H1 (cell line): ENCODE measurements around the gene MLLT6. TPM values are rescaled to one million over a fixed set of nuclear protein-coding genes. Genes with fewer than 3 reads are reported as not detected.

Experiments used
- CTCF ChIA-PET: fragments of 300-600 bp; sonication (Branson Sonifier 250); formaldehyde crosslinking; loops from one replicate; lab custom pipeline; 2021; ENCODE audit not compliant: partially characterized antibody; lab: Charles Lee
- POLR2A ChIA-PET: fragments of 300-600 bp; sonication (Branson Sonifier 250); formaldehyde crosslinking; loops from one replicate; lab custom pipeline; 2021; ENCODE audit warnings: inconsistent platforms; ENCODE audit not compliant: partially characterized antibody; lab: Charles Lee
- DNase-seq, 2 experiments: peaks; one replicate each; pipeline versions ENCODE4 v3.0.0 to v3.0.0-alpha.2; 2010 to 2022; ENCODE audit warnings: low spot score in 2 of 2, low read depth in 1 of 2, mixed read lengths in 1 of 2
- FAIRE-seq: peaks from 2 replicates; lab custom pipeline; 2011; peaks lifted over from hg19 to GRCh38; lab: Jason Lieb, UNC
- H2AFZ ChIP-seq: 2 replicates; pipeline ENCODE4 v1.8.1; 2012; ENCODE audit warnings: low read length, inconsistent platforms
- H2AK5ac ChIP-seq: 2 replicates; pipeline ENCODE4 v1.6.1; 2013; ENCODE audit warnings: low read depth, low read length
- H2BK120ac ChIP-seq: replicated peaks from 2 replicates; pipeline ENCODE3; 2013; ENCODE audit warnings: low read depth, low read length, inconsistent platforms
- H2BK12ac ChIP-seq: 2 replicates; pipeline ENCODE4 v1.6.1; 2013; ENCODE audit warnings: low read depth, low read length
- H2BK15ac ChIP-seq: 2 replicates; pipeline ENCODE4 v1.6.1; 2013; ENCODE audit warnings: low read length
- H2BK20ac ChIP-seq: 2 replicates; pipeline ENCODE4 v1.6.1; 2013; ENCODE audit warnings: low read length
- H2BK5ac ChIP-seq: 2 replicates; pipeline ENCODE4 v1.6.1; 2013; ENCODE audit warnings: low read depth, low read length
- H3K14ac ChIP-seq: 2 replicates; pipeline ENCODE4 v1.6.1; 2013; ENCODE audit warnings: inconsistent platforms; ENCODE audit not compliant: insufficient read length
- H3K18ac ChIP-seq: 2 replicates; pipeline ENCODE4 v1.6.1; 2013; ENCODE audit warnings: low read length; ENCODE audit errors: extremely low read depth
- H3K23ac ChIP-seq: 2 replicates; pipeline ENCODE4 v1.6.1; 2013; ENCODE audit warnings: inconsistent platforms; ENCODE audit not compliant: insufficient read length
- H3K23me2 ChIP-seq: 2 replicates; pipeline ENCODE4 v1.6.1; 2013; ENCODE audit warnings: low read depth, low read length
- H3K27ac ChIP-seq: 2 replicates; pipeline ENCODE4 v1.6.1; 2011; ENCODE audit warnings: low read depth, low read length, inconsistent platforms
- H3K27me3 ChIP-seq, 4 experiments: replicated peaks in 1 of 4; 1 replicate in 1 of 4; 2 replicates in 3 of 4; pipeline versions ENCODE4 v1.6.1 to v1.8.1; 2011 to 2013; ENCODE audit warnings: low read length in 3 of 4, mild to moderate bottlenecking in 3 of 4, inconsistent platforms in 2 of 4, mixed read lengths in 2 of 4, moderate library complexity in 1 of 4; ENCODE audit not compliant: control insufficient read depth in 3 of 4, insufficient read depth in 3 of 4; ENCODE audit errors: extremely low read depth in 1 of 4
- H3K36me3 ChIP-seq, 4 experiments: 2 replicates each; pipeline versions ENCODE4 v1.6.1 to v1.8.1; 2011 to 2013; ENCODE audit warnings: mild to moderate bottlenecking in 4 of 4, low read length in 3 of 4, moderate library complexity in 2 of 4, control low read depth in 1 of 4, inconsistent platforms in 1 of 4; ENCODE audit not compliant: insufficient read depth in 4 of 4, control insufficient read depth in 2 of 4
- H3K4ac ChIP-seq: replicated peaks from 2 replicates; pipeline ENCODE3; 2013; ENCODE audit warnings: low read length, low read depth, mixed read lengths, inconsistent platforms; ENCODE audit not compliant: insufficient read length
- H3K4me1 ChIP-seq, 4 experiments: replicated peaks in 1 of 4; 1 replicate in 1 of 4; 2 replicates in 3 of 4; pipeline versions ENCODE4 v1.6.1 to v1.8.1; 2011 to 2013; ENCODE audit warnings: low read length in 3 of 4, inconsistent platforms in 2 of 4, mixed read lengths in 1 of 4; ENCODE audit not compliant: insufficient read depth in 4 of 4, control insufficient read depth in 3 of 4
- H3K4me2 ChIP-seq, 2 experiments: 2 replicates each; pipeline versions ENCODE4 v1.6.1 to v1.8.1; 2011 to 2013; ENCODE audit warnings: low read depth in 2 of 2, low read length in 2 of 2, control low read depth in 1 of 2, inconsistent platforms in 1 of 2, mild to moderate bottlenecking in 1 of 2; ENCODE audit not compliant: insufficient read depth in 1 of 2
- H3K4me3 ChIP-seq, 4 experiments: fragments of 200-600, 300-600 bp in 1 of 4; sonication (generic), shearing (Covaris generic), sonication (Bioruptor Twin) in 1 of 4; 2 replicates each; pipeline versions ENCODE4 v1.5.1 to v1.8.1; 2011 to 2016; ENCODE audit warnings: low read length in 4 of 4, low read depth in 3 of 4, control low read depth in 2 of 4, inconsistent platforms in 2 of 4, mild to moderate bottlenecking in 2 of 4, mixed read lengths in 1 of 4, moderate library complexity in 1 of 4; ENCODE audit not compliant: insufficient read depth in 2 of 4; ENCODE audit errors: extremely low read depth in 1 of 4
- H3K56ac ChIP-seq: replicated peaks from 2 replicates; pipeline ENCODE3; 2013; ENCODE audit warnings: low read depth, mild to moderate bottlenecking, mixed read lengths, low read length, inconsistent platforms; ENCODE audit not compliant: insufficient read length
- H3K79me1 ChIP-seq: 2 replicates; pipeline ENCODE4 v1.6.1; 2013; ENCODE audit warnings: low read depth, low read length, control low read depth
- H3K79me2 ChIP-seq, 2 experiments: 2 replicates each; pipeline versions ENCODE4 v1.6.1 to v1.8.1; 2012 to 2013; ENCODE audit warnings: low read length in 2 of 2, mild to moderate bottlenecking in 2 of 2, inconsistent platforms in 1 of 2; ENCODE audit not compliant: insufficient read depth in 2 of 2, control insufficient read depth in 1 of 2
- H3K9ac ChIP-seq, 4 experiments: replicated peaks in 1 of 4; 1 replicate in 1 of 4; 2 replicates in 3 of 4; pipeline versions ENCODE4 v1.6.1 to v1.8.1; 2011 to 2013; ENCODE audit warnings: low read depth in 3 of 4, low read length in 3 of 4, control low read depth in 2 of 4, mild to moderate bottlenecking in 2 of 4, moderate library complexity in 2 of 4, inconsistent platforms in 1 of 4; ENCODE audit errors: extremely low read depth in 1 of 4
- H3K9me3 ChIP-seq, 2 experiments: 2 replicates each; pipeline versions ENCODE4 v1.6.1 to v1.8.1; 2012 to 2013; ENCODE audit warnings: mild to moderate bottlenecking in 2 of 2, moderate library complexity in 2 of 2, control low read depth in 1 of 2, inconsistent platforms in 1 of 2, low read depth in 1 of 2, low read length in 1 of 2, mixed read lengths in 1 of 2; ENCODE audit not compliant: insufficient read depth in 2 of 2
- H4K20me1 ChIP-seq, 2 experiments: replicated peaks in 1 of 2; 2 replicates each; pipeline versions ENCODE3 to v1.8.1; 2011 to 2013; ENCODE audit warnings: inconsistent platforms in 2 of 2, low read length in 2 of 2, mild to moderate bottlenecking in 1 of 2; ENCODE audit not compliant: insufficient read depth in 2 of 2, control insufficient read depth in 1 of 2
- H4K5ac ChIP-seq: 2 replicates; pipeline ENCODE4 v1.6.1; 2013; ENCODE audit warnings: low read length, low read depth, mixed read lengths, inconsistent platforms; ENCODE audit not compliant: insufficient read length
- H4K8ac ChIP-seq: 2 replicates; pipeline ENCODE4 v1.8.0; 2013; ENCODE audit warnings: mild to moderate bottlenecking, moderate library complexity, low read length, inconsistent platforms; ENCODE audit not compliant: insufficient read depth; ENCODE audit errors: extremely low read depth
- H4K91ac ChIP-seq: replicated peaks from 2 replicates; pipeline ENCODE3; 2013; ENCODE audit warnings: low read length, mixed read lengths, inconsistent platforms; ENCODE audit not compliant: insufficient read length
- BACH1 ChIP-seq: IDR thresholded peaks from 2 replicates; pipeline ENCODE4 v1.6.1; 2012; ENCODE audit warnings: low read length, improper control_type of control experiment
- CBX8 ChIP-seq: fragments of 300-800, 300-1000 bp; sonication (generic); IDR thresholded peaks from 2 replicates; pipeline ENCODE4 v1.7.1; 2016; ENCODE audit warnings: low read depth, low read length, borderline replicate concordance
- CEBPB ChIP-seq: IDR thresholded peaks from 2 replicates; pipeline ENCODE4 v1.6.1; 2012; ENCODE audit warnings: low read depth, low read length
- EGR1 ChIP-seq: IDR thresholded peaks from 2 replicates; pipeline ENCODE4 v1.6.1; 2011; ENCODE audit warnings: low read depth, low read length, borderline replicate concordance
- NANOG ChIP-seq: IDR thresholded peaks from 2 replicates; pipeline ENCODE4 v1.6.1; 2011; ENCODE audit warnings: low read length, low read depth, mild to moderate bottlenecking, inconsistent platforms; ENCODE audit not compliant: insufficient read depth, poor library complexity, severe bottlenecking
- NRF1 ChIP-seq: IDR thresholded peaks from 2 replicates; pipeline ENCODE4 v1.6.1; 2011; ENCODE audit warnings: mild to moderate bottlenecking, low read depth, low read length, improper control_type of control experiment
- POLR2A ChIP-seq, 2 experiments: IDR thresholded peaks; 1 replicate in 1 of 2; 2 replicates in 1 of 2; pipeline ENCODE4 v1.6.1; 2011; ENCODE audit warnings: low read depth in 2 of 2, low read length in 2 of 2, mild to moderate bottlenecking in 2 of 2; ENCODE audit errors: control extremely low read depth in 1 of 2
- RBBP5 ChIP-seq: IDR thresholded peaks from 2 replicates; pipeline ENCODE4 v1.7.1; 2012; ENCODE audit warnings: low read depth, mild to moderate bottlenecking, inconsistent platforms, low read length, moderate library complexity, borderline replicate concordance
- RFX5 ChIP-seq: IDR thresholded peaks from 2 replicates; pipeline ENCODE4 v1.6.1; 2011; ENCODE audit warnings: low read depth, low read length, improper control_type of control experiment, borderline replicate concordance
- SIN3A ChIP-seq, 2 experiments: IDR thresholded peaks in 1 of 2; conservative IDR thresholded peaks in 1 of 2; 2 replicates each; pipeline ENCODE4 v1.6.1; 2011 to 2012; ENCODE audit warnings: low read length in 2 of 2, improper control_type of control experiment in 1 of 2, low read depth in 1 of 2, mild to moderate bottlenecking in 1 of 2
- SP1 ChIP-seq: IDR thresholded peaks from 2 replicates; pipeline ENCODE4 v1.6.1; 2011; ENCODE audit warnings: low read depth, low read length
- WGBS, 2 experiments: shearing (Covaris generic) in 1 of 2; methylation state at CpG; one replicate each; pipeline versions ENCODE4 v1.1.6 to v1.1.7; 2013 to 2015; ENCODE audit warnings: low lambda C conversion rate in 2 of 2, mixed read lengths in 2 of 2, inconsistent platforms in 1 of 2, low coverage in 1 of 2, missing lambda C conversion rate in 1 of 2; ENCODE audit not compliant: insufficient replicate concordance in 2 of 2, insufficient coverage in 1 of 2, insufficient read length in 1 of 2; ENCODE audit errors: extremely low coverage in 1 of 2, missing lambda C conversion rate in 1 of 2; 5-methylcytosine and 5-hydroxymethylcytosine counted together
- polyA plus RNA-seq, 7 experiments: library from polyadenylated mRNA; depleted of rRNA in 3 of 7; stranded (reverse) in 5 of 7; unstranded in 2 of 7; fragments of >200 nt in 5 of 7; fragments of 200-250 nt in 2 of 7; gene quantifications; 1 replicate in 5 of 7; 2 replicates in 1 of 7; 4 replicates in 1 of 7; pipeline versions ENCODE4 v1.2.1 to v1.2.3, GENCODE V29; 2011 to 2013; ENCODE audit warnings: missing spikeins in 2 of 7, mixed read lengths in 2 of 7
- total RNA-seq: library from RNA; stranded (reverse); fragmentation: NEBNext Ultra II Directional; extraction: Animal tissue kit (Norgen Biotek cat#: 25700); gene quantifications from 2 replicates; pipeline ENCODE4 v1.2.1, GENCODE V29; 2021
- TF ChIP-seq, protein P1 (sequence below): IDR thresholded peaks from 2 replicates; pipeline ENCODE4 v1.6.1; 2012; ENCODE audit warnings: inconsistent platforms

Gene MLLT6
- total and polyA plus RNA-seq, 2 of the 8 experiments (the other 6 are each of a cell fraction or from before 2014, with no cell fraction given): 6.5 to 8.0 TPM

DNA sequence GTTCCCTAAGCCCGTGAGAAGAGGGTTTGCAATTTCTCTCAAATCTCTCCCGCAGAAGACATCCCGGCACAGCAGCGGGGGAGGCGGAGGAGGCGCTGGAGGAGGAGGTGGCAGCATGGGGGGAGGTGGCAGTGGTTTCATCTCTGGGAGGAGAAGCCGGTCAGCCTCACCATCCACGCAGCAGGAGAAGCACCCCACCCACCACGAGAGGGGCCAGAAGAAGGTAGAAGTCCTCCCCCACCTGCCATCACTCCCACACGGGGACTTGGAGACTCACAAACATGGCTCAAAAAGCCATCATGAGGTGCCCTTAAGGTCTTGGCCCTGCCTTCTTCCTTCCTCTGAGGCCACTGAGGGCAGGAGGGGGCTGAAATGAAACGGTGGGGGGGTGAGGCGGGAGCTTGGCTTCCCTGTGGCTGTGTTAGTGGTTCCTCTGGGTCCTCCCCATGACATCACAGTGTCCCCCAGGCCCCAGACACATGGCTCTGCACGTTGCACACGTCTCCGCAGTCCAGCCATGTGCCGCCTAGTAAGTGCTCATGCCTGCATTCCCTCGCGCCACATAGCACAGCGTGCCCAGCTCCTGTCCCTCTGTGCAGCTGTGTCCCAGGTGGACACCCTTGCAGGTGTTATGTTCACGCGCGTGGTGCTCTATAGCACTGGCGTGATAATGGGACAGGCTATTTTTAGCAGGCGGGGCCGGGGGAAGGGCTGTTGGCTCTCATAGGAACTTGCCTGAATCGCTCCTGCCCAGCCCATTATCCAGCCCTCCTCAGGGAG is 6.9 kb downstream of the MLLT6 start:
- H3K4me2 ChIP-seq: no peak overlapping the region
- H2BK5ac ChIP-seq: no peak overlapping the region; the same call in 1 of the 2 replicates
- ChIA-PET CTCF (interaction anchor here (1.0 to 2.3 kb wide), 3 partner anchors 15 to 105 kb away, joined by 3 to 7 read pairs (median 4); no protein-coding TSS in a partner anchor), POLR2A (interaction anchor here (1.0 to 2.3 kb wide), 4 partner anchors 17 to 142 kb away, joined by 3 to 10 read pairs (median 4); no protein-coding TSS in a partner anchor)
- no peak overlapping the region for H4K5ac ChIP-seq
- no peak overlapping the region for H2AK5ac ChIP-seq
- no peak overlapping the region for H3K9ac ChIP-seq
- H4K20me1 ChIP-seq: peaks cover 0 to 7% of the 10 kb centered on the region in 2 experiments
- no peak overlapping the region for H2BK20ac ChIP-seq
- H3K79me1 ChIP-seq: no peaks in the 10 kb centered on the region
- H3K4me3 ChIP-seq: no peak overlapping the region
- whole genome bisulfite sequencing, 2 experiments: 91% methylated on average over 22 of the region's 26 CpGs; no CpG with 5 or more reads in 1 of the 2 experiments
- H3K4me1 ChIP-seq: peaks cover 9 to 36% (median 25%) of the 10 kb centered on the region in 4 experiments
- no peak overlapping the region for H2AFZ ChIP-seq
- H3K9me3 ChIP-seq: no peaks in the 10 kb centered on the region
- no peaks in the 10 kb centered on the region for H3K79me2 ChIP-seq
- H3K27me3 ChIP-seq: peaks cover 1 to 26% (median 15%) of the 10 kb centered on the region in 4 experiments
- H3K14ac ChIP-seq: no peak overlapping the region
- H3K23ac ChIP-seq: no peak overlapping the region
- no peak overlapping the region for H4K91ac ChIP-seq
- H3K56ac ChIP-seq: no peak overlapping the region
- H2BK120ac ChIP-seq: no peak overlapping the region
- peaks cover 2% of the 10 kb centered on the region; the same call in 1 of the 2 replicates for H3K23me2 ChIP-seq
- no peaks in the 10 kb centered on the region for H3K36me3 ChIP-seq
- no peak overlapping the region for H3K18ac ChIP-seq
- no peak overlapping the region for H4K8ac ChIP-seq
- DNase-seq: no peak
- H2BK12ac ChIP-seq: peak overlapping the region; percentile 68; the same call in 1 of the 2 replicates
- 0 out of 2 replicates have a peak overlapping the region, but pooled peaks have one; percentile 16 for H2BK15ac ChIP-seq
- H3K27ac ChIP-seq: no peak overlapping the region
- no peak overlapping the region for H3K4ac ChIP-seq
- FAIRE-seq: no peak
- TF ChIP-seq RFX5: no peak
- no peak for TF ChIP-seq NANOG
- TF ChIP-seq CEBPB: no peak
- TF ChIP-seq, protein P1, sequence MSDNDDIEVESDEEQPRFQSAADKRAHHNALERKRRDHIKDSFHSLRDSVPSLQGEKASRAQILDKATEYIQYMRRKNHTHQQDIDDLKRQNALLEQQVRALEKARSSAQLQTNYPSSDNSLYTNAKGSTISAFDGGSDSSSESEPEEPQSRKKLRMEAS: no peak
- TF ChIP-seq SP1: no peak
- TF ChIP-seq RBBP5: no peak
- TF ChIP-seq BACH1: no peak
- TF ChIP-seq SIN3A (conservative IDR thresholded peaks at IDR 0.05 in 1 of 2, IDR thresholded peaks at IDR 0.05 in 1 of 2; ENCODE audit: low read depth in 1 of 2, low read length in 2 of 2): no peak
- TF ChIP-seq CBX8: no peak
- TF ChIP-seq POLR2A (IDR thresholded peaks at IDR 0.05; ENCODE audit: control extremely low read depth in 1 of 2, low read depth in 2 of 2, low read length in 2 of 2): no peak
- no peak for TF ChIP-seq EGR1
- TF ChIP-seq NRF1: no peak
